ENCODE results near the gene NAA80. TPM values are rescaled to one million over a fixed set of nuclear protein-coding genes. Genes with fewer than 3 reads are reported as not detected.

Gene NAA80
- total RNA-seq, 6 experiments from 2014 or later, result 2.5 to 6.2 (median 3.5) TPM

DNA sequence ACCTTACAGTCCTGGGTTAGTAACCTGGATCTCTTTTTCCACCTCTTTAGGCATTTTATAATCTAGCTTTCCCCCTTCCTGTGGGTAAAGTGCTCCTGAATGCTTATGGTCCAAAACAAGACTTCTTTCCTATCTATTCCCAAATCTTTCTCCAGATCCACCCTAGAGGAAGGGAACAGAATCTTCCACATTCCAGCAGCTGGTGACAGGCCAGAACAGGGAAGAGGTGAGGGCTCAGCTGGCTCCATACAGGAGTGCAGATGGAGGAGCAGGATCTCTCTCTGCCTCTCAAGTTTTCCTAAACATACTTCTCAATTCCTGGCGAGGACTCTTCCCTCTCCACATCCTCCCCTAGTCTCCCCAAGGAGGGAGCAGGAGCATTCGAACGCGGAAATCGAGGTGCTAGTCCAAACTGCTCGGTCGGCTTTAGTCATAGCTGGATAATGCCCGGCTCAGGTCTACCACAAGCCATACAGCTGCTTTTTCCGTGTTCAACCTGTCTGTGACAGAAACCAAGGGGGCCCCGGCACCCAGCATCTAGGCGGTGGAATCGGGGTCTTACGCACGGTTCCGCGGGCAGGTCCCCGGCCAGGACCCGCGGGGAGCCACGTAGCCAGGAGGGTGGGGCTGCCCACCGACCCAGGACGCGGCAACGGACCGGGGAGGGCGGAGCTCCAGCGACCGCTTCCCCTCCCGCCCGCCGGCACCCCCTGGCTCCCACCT is 37.4 kb upstream of the NAA80 start:
- Histone ChIP-seq H3K27me3 (no peaks in the 10 kb centered on the region), H3K9me3 (no peaks in the 10 kb centered on the region), H3K27ac (peak overlapping the region; percentile 86 to 95 (median 93)), H3K36me3 (peaks cover 0 to 4% (median 2%) of the 10 kb centered on the region in 4 donors), H3K4me1 (peaks cover 0 to 22% (median 8%) of the 10 kb centered on the region in 4 donors), H3K4me3 (peak overlapping the region; percentile 83 to 97 (median 95))
- TF ChIP-seq POLR2A (IDR thresholded peaks at IDR 0.05), result no peak
- TF ChIP-seq, protein P1, sequence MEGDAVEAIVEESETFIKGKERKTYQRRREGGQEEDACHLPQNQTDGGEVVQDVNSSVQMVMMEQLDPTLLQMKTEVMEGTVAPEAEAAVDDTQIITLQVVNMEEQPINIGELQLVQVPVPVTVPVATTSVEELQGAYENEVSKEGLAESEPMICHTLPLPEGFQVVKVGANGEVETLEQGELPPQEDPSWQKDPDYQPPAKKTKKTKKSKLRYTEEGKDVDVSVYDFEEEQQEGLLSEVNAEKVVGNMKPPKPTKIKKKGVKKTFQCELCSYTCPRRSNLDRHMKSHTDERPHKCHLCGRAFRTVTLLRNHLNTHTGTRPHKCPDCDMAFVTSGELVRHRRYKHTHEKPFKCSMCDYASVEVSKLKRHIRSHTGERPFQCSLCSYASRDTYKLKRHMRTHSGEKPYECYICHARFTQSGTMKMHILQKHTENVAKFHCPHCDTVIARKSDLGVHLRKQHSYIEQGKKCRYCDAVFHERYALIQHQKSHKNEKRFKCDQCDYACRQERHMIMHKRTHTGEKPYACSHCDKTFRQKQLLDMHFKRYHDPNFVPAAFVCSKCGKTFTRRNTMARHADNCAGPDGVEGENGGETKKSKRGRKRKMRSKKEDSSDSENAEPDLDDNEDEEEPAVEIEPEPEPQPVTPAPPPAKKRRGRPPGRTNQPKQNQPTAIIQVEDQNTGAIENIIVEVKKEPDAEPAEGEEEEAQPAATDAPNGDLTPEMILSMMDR (IDR thresholded peaks at IDR 0.05), result no peak
- DNase-seq (no peak), ATAC-seq (peak in 1 of 4 donors; percentile 12)
- intact Hi-C loops (cut with DNase I), result no loop called here
- 0% methylated on average over 8 of the region's 31 CpGs for WGBS (ENCODE audit: insufficient coverage, low coverage, low lambda C conversion rate, missing lambda C conversion rate)

DNA sequence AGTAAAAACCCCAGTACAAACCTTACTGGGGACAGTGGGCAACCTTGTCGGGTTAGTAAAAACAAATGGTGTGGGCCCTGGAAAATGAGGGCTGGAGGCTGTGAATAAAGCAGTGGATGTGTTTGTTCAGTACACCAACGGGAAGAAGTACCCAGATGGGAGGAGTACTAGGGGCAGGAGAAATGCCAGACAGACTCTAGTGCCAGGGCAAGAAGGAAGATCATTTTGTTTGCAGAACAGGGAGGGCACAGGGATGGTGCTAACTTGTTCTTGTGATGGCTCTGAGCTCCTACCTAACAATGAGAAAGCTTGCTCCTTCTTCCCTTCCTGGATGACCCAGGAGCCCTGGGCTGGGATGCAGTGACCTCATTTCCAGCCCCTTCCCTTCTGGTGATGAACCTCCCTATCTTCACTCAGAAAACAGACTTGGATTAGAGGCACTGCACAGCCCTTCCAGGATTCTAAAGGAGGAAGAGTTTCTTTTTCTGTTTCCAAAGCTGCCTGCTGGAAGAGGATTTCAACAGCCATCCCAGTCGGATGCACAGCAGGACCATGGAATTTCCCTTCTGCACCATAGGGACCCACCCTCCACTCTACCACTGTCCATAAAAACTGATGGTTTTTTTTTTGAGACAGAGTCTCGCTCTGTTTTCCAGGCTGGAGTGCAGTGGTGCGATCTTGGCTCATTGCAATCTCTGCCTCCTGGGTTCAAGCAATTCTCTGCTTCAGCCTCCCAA is 35.3 kb upstream of the NAA80 start:
- no peak for ATAC-seq
- H3K4me1 ChIP-seq, result peaks cover 0 to 22% (median 8%) of the 10 kb centered on the region in 4 donors
- H3K4me3 ChIP-seq, result no peak overlapping the region
- H3K27ac ChIP-seq, result peak overlapping the region; percentile 35 to 50 (median 47)
- H3K36me3 ChIP-seq, result peaks cover 7 to 24% (median 15%) of the 10 kb centered on the region in 4 donors
- intact Hi-C loops (cut with DNase I), result no loop called here
- DNase-seq, result no peak
- TF ChIP-seq POLR2A (IDR thresholded peaks at IDR 0.05), result no peak
- TF ChIP-seq, protein P1 (IDR thresholded peaks at IDR 0.05), result no peak
- no peaks in the 10 kb centered on the region for H3K9me3 ChIP-seq
- no peaks in the 10 kb centered on the region for H3K27me3 ChIP-seq
- 70% methylated on average over 5 of the region's 5 CpGs for WGBS (ENCODE audit: insufficient coverage, low coverage, low lambda C conversion rate, missing lambda C conversion rate)

DNA sequence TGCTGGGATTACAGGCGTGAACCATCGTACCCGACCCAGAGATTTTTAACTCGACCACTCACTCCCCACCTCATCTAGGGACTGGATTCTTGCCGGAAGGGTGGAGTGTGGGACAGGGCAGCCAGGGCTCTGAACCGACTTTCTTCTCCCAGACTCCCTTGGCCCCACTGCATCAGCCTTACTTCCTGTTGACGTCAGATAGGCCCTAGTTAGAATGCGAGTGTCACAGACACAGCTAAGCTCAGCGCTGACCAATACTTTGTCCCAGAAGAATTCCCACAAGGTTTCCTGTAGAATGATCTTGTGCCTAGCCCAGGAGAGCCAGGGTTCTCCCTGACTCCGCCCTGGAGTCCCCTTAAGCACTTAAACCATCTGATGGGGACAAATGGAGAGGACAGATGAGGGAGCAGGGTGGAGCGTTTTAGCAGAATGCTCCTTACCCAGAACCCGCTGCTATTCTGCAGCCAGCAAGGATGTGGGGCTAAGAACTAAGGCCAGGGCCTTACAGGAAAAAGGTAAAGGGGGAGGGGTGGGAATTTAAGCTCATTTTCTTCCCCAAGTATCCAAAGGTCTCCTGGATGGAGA is 34.6 kb upstream of the NAA80 start:
- Histone ChIP-seq H3K4me3 (no peak overlapping the region), H3K36me3 (peaks cover 7 to 26% (median 15%) of the 10 kb centered on the region in 4 donors), H3K9me3 (no peaks in the 10 kb centered on the region), H3K4me1 (peaks cover 0 to 22% (median 8%) of the 10 kb centered on the region in 4 donors), H3K27me3 (no peaks in the 10 kb centered on the region), H3K27ac (peak overlapping the region; percentile 35 to 50 (median 47))
- TF ChIP-seq, protein P1 (IDR thresholded peaks at IDR 0.05), result no peak
- no peak for TF ChIP-seq POLR2A (IDR thresholded peaks at IDR 0.05)
- DNase-seq, result no peak
- 56% methylated on average over 5 of the region's 12 CpGs for WGBS (ENCODE audit: insufficient coverage, low coverage, low lambda C conversion rate, missing lambda C conversion rate)
- intact Hi-C loops (cut with DNase I), result no loop called here
- peak in 2 of 4 donors; percentile 0 to 4 for ATAC-seq

DNA sequence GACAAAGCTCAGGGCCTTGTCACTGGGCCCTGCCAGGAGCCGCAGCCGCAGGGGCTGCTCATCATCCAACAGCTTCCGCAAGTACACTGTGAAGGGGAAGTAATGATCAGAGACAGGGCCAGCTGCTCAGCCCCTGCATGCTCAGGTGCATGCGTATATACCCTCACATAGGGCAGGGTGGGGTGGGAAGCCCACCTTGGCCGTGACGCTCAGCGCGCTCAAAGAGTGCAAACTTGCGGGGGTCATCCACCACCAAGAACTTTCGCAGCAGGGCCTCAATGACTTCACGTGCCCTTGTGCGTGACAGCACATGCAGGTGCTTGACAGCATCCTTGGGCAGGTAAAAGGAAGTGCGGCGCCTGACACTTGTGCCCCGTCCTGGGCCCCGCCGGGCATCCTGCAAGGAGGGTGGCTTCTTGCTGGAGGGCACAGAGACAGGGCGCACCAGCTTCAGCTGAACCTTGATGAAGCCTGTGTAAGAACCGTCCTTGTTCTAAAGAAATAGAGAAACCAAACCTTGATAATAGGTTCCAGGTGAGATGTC is 32.2 kb upstream of the NAA80 start:
- no peak overlapping the region for H3K4me3 ChIP-seq
- peaks cover 0 to 28% (median 11%) of the 10 kb centered on the region in 4 donors for H3K4me1 ChIP-seq
- no peak for DNase-seq
- no peak for ATAC-seq
- no peaks in the 10 kb centered on the region for H3K9me3 ChIP-seq
- intact Hi-C loops (cut with DNase I), result no loop called here
- WGBS (ENCODE audit: insufficient coverage, low coverage, low lambda C conversion rate, missing lambda C conversion rate), result 100% methylated on average over 3 of the region's 19 CpGs
- H3K27me3 ChIP-seq, result no peaks in the 10 kb centered on the region
- TF ChIP-seq POLR2A (IDR thresholded peaks at IDR 0.05), result no peak
- TF ChIP-seq, protein P1 (IDR thresholded peaks at IDR 0.05), result no peak
- H3K27ac ChIP-seq, result no peak overlapping the region
- H3K36me3 ChIP-seq, result peaks cover 7 to 26% (median 15%) of the 10 kb centered on the region in 4 donors
